ENCODE results near the gene ZHX3. TPM values are rescaled to one million over a fixed set of nuclear protein-coding genes. Genes with fewer than 3 reads are reported as not detected.

Gene ZHX3
- total RNA-seq, 1 donor from 2014 or later, result 53.3 TPM

DNA sequence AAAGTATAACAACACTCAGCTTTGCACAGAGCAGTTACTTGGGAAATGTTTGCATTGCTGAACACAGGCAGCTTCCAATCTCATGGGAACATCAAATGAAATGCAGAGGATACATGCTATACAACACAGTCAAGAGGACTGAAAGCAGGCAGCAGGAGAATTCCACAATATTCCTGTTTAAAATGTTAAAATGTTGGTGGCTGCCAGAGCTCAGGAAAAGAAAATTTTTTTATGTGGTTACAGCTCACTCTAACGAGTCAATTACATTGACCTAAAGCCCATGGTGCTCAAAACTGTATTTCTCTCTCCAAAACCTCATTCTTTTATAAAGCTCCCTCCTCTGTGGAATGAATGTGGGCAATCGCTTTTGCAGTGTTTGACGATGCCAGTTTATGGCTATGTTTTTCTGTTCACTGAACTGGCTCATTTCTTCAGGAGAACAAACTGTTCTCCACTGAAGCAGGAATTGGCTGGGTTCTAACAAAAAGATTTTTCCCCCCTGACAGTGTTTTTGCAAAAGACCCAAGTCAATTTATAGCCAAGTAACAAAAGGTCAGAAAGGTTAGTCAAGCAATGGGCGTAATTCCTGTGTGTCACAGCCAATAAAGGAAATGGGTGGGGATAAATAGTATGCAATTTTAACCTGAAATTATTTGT lies 69.0 kb downstream of the ZHX3 start:
- H3K4me3 ChIP-seq, result no peak overlapping the region
- peak in 1 of 2 donors; percentile 81 for DNase-seq (ENCODE audit: low spot score in 2 of 2)
- no peaks in the 10 kb centered on the region for H3K9me3 ChIP-seq
- no peaks in the 10 kb centered on the region for H3K36me3 ChIP-seq
- no peaks in the 10 kb centered on the region for H3K27me3 ChIP-seq
- intact Hi-C loops (cut with DNase I), result loop anchor here (1.0 to 2.0 kb wide), 5 partner anchors 16 to 92 kb away; partner anchors contain the start of genes LPIN3 and ZHX3
- peaks cover 34 to 69% of the 10 kb centered on the region in 2 donors for H3K4me1 ChIP-seq
- peak overlapping the region; percentile 99 for H3K27ac ChIP-seq
- TF ChIP-seq CTCF (IDR thresholded peaks at IDR 0.05), result no peak

- H3K4me1 ChIP-seq, result peaks cover 34 to 69% of the 10 kb centered on the region in 2 donors
- H3K9me3 ChIP-seq, result no peaks in the 10 kb centered on the region
- H3K27ac ChIP-seq, result peak overlapping the region; percentile 86 to 99
- no peak for TF ChIP-seq CTCF (IDR thresholded peaks at IDR 0.05)
- intact Hi-C loops (cut with DNase I), result loop anchor here (1.0 to 2.0 kb wide), 3 partner anchors 15 to 82 kb away; no protein-coding TSS in a partner anchor
- H3K4me3 ChIP-seq, result no peak overlapping the region
- H3K27me3 ChIP-seq, result no peaks in the 10 kb centered on the region
- DNase-seq (ENCODE audit: low spot score in 2 of 2), result no peak
- H3K36me3 ChIP-seq, result no peaks in the 10 kb centered on the region
Measured at GRCh38 chr20:41247523-41248367, 69.8 kb downstream of the ZHX3 start.

- TF ChIP-seq CTCF (IDR thresholded peaks at IDR 0.05), result peak in 1 of 3 experiments; percentile 5
- Histone ChIP-seq H3K36me3 (no peaks in the 10 kb centered on the region), H3K4me1 (peaks cover 30 to 62% of the 10 kb centered on the region in 2 donors), H3K27me3 (no peaks in the 10 kb centered on the region), H3K4me3 (no peak overlapping the region), H3K27ac (peak overlapping the region; percentile 86 to 99), H3K9me3 (no peaks in the 10 kb centered on the region)
- intact Hi-C loops (cut with DNase I), result no loop called here
- DNase-seq (ENCODE audit: low spot score in 2 of 2), result no peak
Measured at GRCh38 chr20:41245086-41245707, 72.3 kb downstream of the ZHX3 start.

DNA sequence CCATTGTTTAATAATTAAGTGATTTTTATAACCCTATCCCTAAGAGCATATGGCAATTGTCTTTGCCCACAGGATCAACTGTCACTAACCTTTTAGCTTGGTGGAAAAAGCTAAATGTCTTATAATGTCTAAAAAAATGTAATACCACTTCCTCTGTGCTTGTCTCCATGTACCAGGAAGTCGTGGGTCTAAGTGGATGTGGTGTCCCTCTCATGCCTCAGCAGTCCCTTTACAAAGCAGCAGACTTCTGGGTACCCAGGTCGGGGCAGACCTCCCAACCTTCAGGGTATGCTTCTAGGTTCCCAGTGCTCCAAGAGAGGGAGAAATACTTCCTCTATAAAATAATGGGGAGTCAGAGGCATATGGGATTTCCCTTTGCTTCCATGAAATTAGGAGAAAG lies 74.7 kb downstream of the ZHX3 start:
- Histone ChIP-seq H3K27me3 (no peaks in the 10 kb centered on the region), H3K9me3 (no peaks in the 10 kb centered on the region)
- intact Hi-C loops (cut with DNase I), result no loop called here

More for the DNA sequence above, 74.7 kb downstream of the ZHX3 start:
- H3K4me1 ChIP-seq, result peaks cover 23 to 53% of the 10 kb centered on the region in 2 donors
- no peak for TF ChIP-seq CTCF (IDR thresholded peaks at IDR 0.05)
- DNase-seq (ENCODE audit: low spot score in 2 of 2), result no peak
- peak overlapping the region; percentile 86 to 99 for H3K27ac ChIP-seq
- H3K4me3 ChIP-seq, result no peak overlapping the region
- peaks cover 0 to 3% of the 10 kb centered on the region in 2 donors for H3K36me3 ChIP-seq
